Chondrocyte (in vitro differentiated cells): ENCODE measurements around the gene ASCL2. TPM values are rescaled to one million over a fixed set of nuclear protein-coding genes. Genes with fewer than 3 reads are reported as not detected.

ENCODE experiments used
- DNase-seq: peaks from one replicate; pipeline ENCODE4 v3.0.0; 2021; ENCODE audit warnings: mixed read lengths, low spot score
- H3K27ac Mint-ChIP-seq: one replicate; pipeline ENCODE4 v1.8.0; 2021; ENCODE audit warnings: mild to moderate bottlenecking, moderate library complexity, mixed read lengths; ENCODE audit not compliant: unreplicated experiment
- H3K27me3 Mint-ChIP-seq: 2 replicates; pipeline ENCODE4 v1.8.0; 2021; ENCODE audit warnings: low read depth, mixed read lengths
- H3K36me3 Mint-ChIP-seq: 2 replicates; pipeline ENCODE4 v1.8.0; 2021; ENCODE audit warnings: low read depth, mixed read lengths
- H3K4me1 Mint-ChIP-seq: 2 replicates; pipeline ENCODE4 v1.8.0; 2021; ENCODE audit warnings: low read depth, mild to moderate bottlenecking, mixed read lengths
- H3K4me3 Mint-ChIP-seq: one replicate; pipeline ENCODE4 v1.8.0; 2021; ENCODE audit warnings: mild to moderate bottlenecking, moderate library complexity, mixed read lengths; ENCODE audit not compliant: unreplicated experiment
- H3K9me3 Mint-ChIP-seq: 2 replicates; pipeline ENCODE4 v1.8.0; 2021; ENCODE audit warnings: low read depth, mixed read lengths
- total RNA-seq: library from RNA; stranded (reverse); gene quantifications from 3 replicates; pipeline ENCODE4 v1.2.1, GENCODE V29; 2021
- TF ChIP-seq, protein P1 (sequence below): fragments of 200-600 bp; sonication (generic); IDR thresholded peaks from 2 replicates; pipeline ENCODE4 v1.5.0; 2021; ENCODE audit warnings: antibody characterized with exemption, mild to moderate bottlenecking, moderate library complexity

ASCL2 gene
- total RNA-seq, 1 donor from 2014 or later: not detected

DNA sequence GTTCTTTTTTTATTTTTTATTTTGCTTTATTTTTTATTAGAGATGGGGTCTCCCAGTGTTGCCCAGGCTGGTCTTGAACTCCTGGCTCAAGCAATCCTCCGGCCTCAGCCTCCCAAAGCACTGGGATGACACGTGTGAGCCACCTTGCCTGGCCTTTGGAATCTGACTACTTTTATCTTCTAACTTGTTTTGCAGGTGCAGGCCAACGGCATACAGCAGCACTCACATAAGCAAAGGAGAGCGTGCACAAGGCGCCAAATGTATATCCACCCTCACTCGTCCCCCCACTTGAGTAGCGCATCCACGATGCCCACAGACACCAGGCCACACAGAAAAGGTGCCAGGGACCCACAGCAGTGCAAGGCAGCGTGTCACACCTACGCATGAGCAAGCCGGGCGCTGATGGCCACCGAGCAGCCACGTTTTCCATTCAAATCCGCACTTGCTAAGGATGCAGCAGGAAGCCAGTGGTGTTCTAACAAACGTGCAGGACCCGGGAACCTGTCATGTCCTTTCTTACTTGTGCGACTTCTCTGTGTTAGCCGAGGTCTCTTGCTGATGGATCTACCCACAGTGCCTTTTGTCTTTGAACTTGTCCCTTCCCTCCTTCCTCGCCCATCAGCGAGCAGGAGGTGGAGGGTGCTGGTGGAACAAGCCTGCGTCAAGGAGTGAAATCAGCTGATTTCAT is 5.9 kb downstream of the ASCL2 start:
- H3K27me3 Mint-ChIP-seq: peaks cover 30% of the 10 kb centered on the region
- no peak overlapping the region for H3K4me3 Mint-ChIP-seq
- no peaks in the 10 kb centered on the region for H3K9me3 Mint-ChIP-seq
- DNase-seq: no peak
- TF ChIP-seq, protein P1, sequence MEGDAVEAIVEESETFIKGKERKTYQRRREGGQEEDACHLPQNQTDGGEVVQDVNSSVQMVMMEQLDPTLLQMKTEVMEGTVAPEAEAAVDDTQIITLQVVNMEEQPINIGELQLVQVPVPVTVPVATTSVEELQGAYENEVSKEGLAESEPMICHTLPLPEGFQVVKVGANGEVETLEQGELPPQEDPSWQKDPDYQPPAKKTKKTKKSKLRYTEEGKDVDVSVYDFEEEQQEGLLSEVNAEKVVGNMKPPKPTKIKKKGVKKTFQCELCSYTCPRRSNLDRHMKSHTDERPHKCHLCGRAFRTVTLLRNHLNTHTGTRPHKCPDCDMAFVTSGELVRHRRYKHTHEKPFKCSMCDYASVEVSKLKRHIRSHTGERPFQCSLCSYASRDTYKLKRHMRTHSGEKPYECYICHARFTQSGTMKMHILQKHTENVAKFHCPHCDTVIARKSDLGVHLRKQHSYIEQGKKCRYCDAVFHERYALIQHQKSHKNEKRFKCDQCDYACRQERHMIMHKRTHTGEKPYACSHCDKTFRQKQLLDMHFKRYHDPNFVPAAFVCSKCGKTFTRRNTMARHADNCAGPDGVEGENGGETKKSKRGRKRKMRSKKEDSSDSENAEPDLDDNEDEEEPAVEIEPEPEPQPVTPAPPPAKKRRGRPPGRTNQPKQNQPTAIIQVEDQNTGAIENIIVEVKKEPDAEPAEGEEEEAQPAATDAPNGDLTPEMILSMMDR: no peak
- no peak overlapping the region for H3K27ac Mint-ChIP-seq
- H3K4me1 Mint-ChIP-seq: no peaks in the 10 kb centered on the region
- H3K36me3 Mint-ChIP-seq: no peaks in the 10 kb centered on the region

DNA sequence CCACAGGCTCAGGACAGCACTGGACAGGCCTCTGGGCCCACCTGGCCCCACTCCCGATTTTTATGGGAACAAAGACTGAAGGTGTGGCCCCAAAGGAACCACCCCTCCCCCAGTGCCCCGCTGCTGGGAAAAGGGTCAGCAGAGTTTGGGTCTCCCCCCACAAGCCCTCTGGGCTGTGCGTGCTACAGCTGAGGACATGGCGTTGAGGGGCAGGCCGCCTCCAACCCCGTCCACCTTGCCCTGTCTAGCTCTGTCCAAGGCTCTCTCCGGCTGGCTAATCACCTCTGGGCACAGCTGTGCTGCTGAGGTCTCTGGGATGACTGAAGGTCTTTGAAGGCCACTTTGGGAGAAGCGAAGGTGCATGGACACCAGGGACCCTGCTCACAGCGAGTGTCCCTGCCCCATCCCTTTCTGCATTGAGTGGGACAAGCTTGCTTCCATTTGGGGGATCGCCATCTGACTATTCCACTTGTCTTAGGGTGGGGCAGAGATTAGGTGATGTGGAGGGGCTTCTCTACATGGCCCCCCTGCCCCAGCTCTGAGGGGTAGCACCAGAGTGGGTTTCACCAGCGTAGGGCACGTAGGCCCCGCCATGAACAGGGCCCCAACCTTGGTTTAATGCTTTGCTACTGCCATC is 6.5 kb downstream of the ASCL2 start:
- Mint-ChIP-seq H3K27me3 (peaks cover 34% of the 10 kb centered on the region), H3K4me1 (no peaks in the 10 kb centered on the region), H3K4me3 (no peak overlapping the region), H3K27ac (no peak overlapping the region), H3K36me3 (no peaks in the 10 kb centered on the region), H3K9me3 (no peaks in the 10 kb centered on the region)
- no peak for DNase-seq
- TF ChIP-seq, protein P1: no peak

DNA sequence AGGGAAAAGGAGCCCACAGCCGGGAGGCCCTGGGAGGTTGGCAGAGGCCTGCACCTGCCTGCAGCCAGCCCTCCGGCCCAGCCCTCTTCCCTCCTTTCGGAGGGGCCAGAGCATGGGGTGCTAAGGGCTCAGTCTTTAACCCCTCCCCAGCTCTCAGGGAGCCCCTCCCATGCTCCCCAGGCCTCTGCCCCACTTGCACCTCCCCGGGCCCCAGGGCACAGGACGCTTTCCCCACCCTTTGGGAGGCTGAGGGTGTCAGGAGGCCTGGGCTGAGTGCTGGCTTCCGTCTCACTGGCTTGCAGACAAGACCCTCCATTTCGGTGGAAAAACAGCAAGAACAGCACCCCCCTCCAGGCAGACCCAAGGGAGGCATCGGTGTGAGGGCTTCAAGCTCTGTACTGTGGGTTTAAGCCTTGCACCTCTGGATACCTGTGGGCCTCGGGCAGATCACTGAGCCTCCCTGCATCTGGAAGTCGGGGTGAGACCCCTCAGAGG is 7.3 kb downstream of the ASCL2 start:
- Mint-ChIP-seq H3K27me3 (peaks cover 32% of the 10 kb centered on the region), H3K4me3 (no peak overlapping the region), H3K9me3 (no peaks in the 10 kb centered on the region), H3K4me1 (no peaks in the 10 kb centered on the region), H3K27ac (no peak overlapping the region), H3K36me3 (no peaks in the 10 kb centered on the region)
- DNase-seq: no peak
- TF ChIP-seq, protein P1: no peak

DNA sequence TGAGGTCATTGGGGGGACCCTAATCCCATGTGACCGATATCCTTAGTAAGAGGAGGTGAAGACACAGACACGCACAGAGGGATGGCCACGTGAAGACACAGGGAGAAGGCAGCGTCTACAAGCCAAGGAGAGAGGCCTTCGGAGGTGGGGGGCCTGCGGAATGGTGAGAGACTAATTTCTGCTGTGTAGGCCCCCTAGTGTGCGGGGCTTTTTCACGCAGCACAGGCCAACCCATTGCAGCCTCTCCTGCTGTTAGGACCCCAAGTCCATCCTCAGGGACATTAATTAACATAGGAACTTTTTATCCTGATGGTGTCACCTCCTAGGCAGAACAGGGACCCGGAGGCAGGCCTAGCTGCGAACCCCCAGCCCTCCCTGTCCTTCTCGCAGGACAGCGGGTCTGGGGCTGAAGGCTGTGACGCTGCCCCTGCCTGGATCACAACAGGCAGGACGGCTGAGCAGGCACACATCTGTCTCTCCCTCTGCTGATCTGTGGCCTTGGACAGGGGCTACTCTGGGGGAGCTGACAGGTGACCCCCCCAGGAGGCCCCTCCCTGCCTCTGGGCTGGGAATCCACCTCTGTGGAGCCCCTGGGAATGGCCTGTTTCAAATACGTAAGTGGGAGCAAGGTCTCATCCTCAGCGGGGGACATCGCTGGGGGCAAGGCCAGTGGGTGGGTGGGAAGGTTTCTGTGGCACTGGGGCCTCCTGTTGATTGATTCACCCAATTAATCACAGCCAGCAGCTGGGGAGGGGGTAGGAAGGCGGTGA is 7.9 kb downstream of the ASCL2 start:
- Mint-ChIP-seq H3K27ac (no peak overlapping the region), H3K4me1 (no peaks in the 10 kb centered on the region), H3K27me3 (peaks cover 27% of the 10 kb centered on the region), H3K4me3 (no peak overlapping the region), H3K9me3 (no peaks in the 10 kb centered on the region), H3K36me3 (no peaks in the 10 kb centered on the region)
- DNase-seq: no peak
- TF ChIP-seq, protein P1: no peak

DNA sequence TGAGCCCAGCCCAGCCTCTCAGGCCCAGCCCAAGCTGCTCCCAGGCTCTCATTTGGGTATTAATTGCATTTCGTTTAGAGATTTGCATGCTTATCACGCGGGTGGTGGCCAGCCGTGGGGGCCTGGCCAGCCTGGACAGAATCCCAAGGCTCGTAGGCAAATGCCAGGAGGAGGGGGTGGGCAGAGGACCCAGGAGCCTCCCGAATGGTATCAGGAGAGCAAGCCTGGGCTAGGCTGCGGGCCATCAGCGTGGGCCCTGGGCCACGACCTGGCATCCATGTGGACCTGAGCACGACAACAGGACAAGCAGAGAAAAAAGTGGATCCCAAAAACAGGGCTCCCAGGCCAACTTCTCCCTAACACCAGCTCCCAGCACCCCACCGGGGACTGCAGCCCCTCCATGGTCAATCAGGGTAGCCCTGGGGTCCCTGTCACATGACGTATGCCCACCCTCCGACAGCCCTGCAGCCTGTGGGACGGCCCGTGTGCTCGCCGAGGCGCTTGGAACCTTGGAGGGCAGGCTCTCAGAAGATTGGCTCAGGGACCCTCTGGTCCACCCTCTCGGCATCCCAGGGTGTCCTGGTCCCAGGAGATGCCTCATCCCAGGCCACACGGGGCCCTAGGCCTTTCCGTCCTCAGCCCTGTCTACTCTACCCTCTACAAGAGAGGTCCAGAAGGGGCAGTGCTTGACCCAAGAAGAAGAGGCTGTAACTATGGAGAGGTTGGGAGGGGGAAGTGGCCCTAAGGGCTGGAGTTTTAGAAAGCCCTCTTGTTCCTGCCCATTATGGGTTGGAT is 8.8 kb downstream of the ASCL2 start:
- TF ChIP-seq, protein P1: no peak
- H3K4me3 Mint-ChIP-seq: no peak overlapping the region
- no peak overlapping the region for H3K27ac Mint-ChIP-seq
- no peaks in the 10 kb centered on the region for H3K36me3 Mint-ChIP-seq
- DNase-seq: no peak
- H3K4me1 Mint-ChIP-seq: no peaks in the 10 kb centered on the region
- H3K9me3 Mint-ChIP-seq: no peaks in the 10 kb centered on the region
- peaks cover 30% of the 10 kb centered on the region for H3K27me3 Mint-ChIP-seq
